HepG2 (cell line): ENCODE results near the gene TRIM9. TPM values are rescaled to one million over a fixed set of nuclear protein-coding genes. Genes with fewer than 3 reads are reported as not detected.

Experiments
- ATAC-seq: fragments of 200-7000 bp; cut with Tn5 transposase; 3 replicates; pipeline ENCODE4 v1.9.1; 2020; ENCODE audit warnings: mild to moderate bottlenecking, moderate library complexity
- BruUV-seq: library from RNA; stranded (reverse); fragments of 400-500 nt; replicated peaks from 2 replicates; lab custom pipeline; 2021; lab: Mats Ljungman, UMichigan
- CTCF ChIA-PET: fragments of 300-600 bp; formaldehyde crosslinking; extraction: SDS; loops from one replicate; lab custom pipeline; 2021; ENCODE audit warnings: low total read pairs, inconsistent platforms, low intra/inter-chr PET ratio; lab: Yijun Ruan, JAX
- POLR2A ChIA-PET: fragments of 350-600 bp; sonication (Branson Sonifier 250); formaldehyde crosslinking; loops from one replicate; lab custom pipeline; 2020; ENCODE audit warnings: antibody characterized with exemption, inconsistent platforms; lab: Yijun Ruan, JAX
- DNase-seq: peaks from one replicate; pipeline ENCODE4 v3.0.0-alpha.2; 2015; ENCODE audit warnings: low spot score
- FAIRE-seq: peaks from 3 replicates; lab custom pipeline; 2011; peaks lifted over from hg19 to GRCh38; lab: Jason Lieb, UNC
- H2AFZ ChIP-seq: one replicate; pipeline ENCODE4 v1.6.1; 2011; ENCODE audit warnings: low read length, inconsistent platforms
- H3K27ac ChIP-seq: fragments of 300-600 bp; 3 replicates; pipeline ENCODE4 v1.8.0; 2011; ENCODE audit warnings: mixed run types, mild to moderate bottlenecking, mixed read lengths, low read length, inconsistent platforms; ENCODE audit not compliant: insufficient read depth; ENCODE audit errors: extremely low read length
- H3K27me3 ChIP-seq, 2 experiments: fragments of 200-600 bp in 1 of 2; 2 replicates in 1 of 2; 3 replicates in 1 of 2; pipeline versions ENCODE4 v1.6.0 to v1.8.0; 2011; ENCODE audit warnings: low read length in 2 of 2, mild to moderate bottlenecking in 2 of 2, moderate library complexity in 2 of 2, inconsistent platforms in 1 of 2; ENCODE audit not compliant: insufficient read depth in 2 of 2, control insufficient read depth in 1 of 2
- H3K36me3 ChIP-seq, 2 experiments: fragments of 200-600 bp in 1 of 2; replicated peaks in 1 of 2; 2 replicates in 1 of 2; 3 replicates in 1 of 2; pipeline versions ENCODE4 v1.5.1 to v1.8.0; 2011; ENCODE audit warnings: low read length in 2 of 2, inconsistent platforms in 1 of 2; ENCODE audit not compliant: insufficient read depth in 2 of 2, control insufficient read depth in 1 of 2
- H3K4me1 ChIP-seq: 2 replicates; pipeline ENCODE4 v1.5.1; 2012; ENCODE audit warnings: low read length, inconsistent platforms; ENCODE audit not compliant: insufficient read depth
- H3K4me2 ChIP-seq: 2 replicates; pipeline ENCODE4 v1.6.0; 2011; ENCODE audit warnings: low read depth, low read length, inconsistent platforms
- H3K4me3 ChIP-seq, 3 experiments: fragments of 200-600 bp in 1 of 3; sonication (generic), shearing (Covaris generic) in 1 of 3; replicated peaks in 1 of 3; 2 replicates each; pipeline ENCODE4 v1.5.1; 2011 to 2016; ENCODE audit warnings: low read length in 3 of 3, inconsistent platforms in 2 of 3, low read depth in 2 of 3, mild to moderate bottlenecking in 2 of 3, control low read depth in 1 of 3, mixed read lengths in 1 of 3; ENCODE audit not compliant: insufficient read depth in 1 of 3
- H3K79me2 ChIP-seq: one replicate; pipeline ENCODE4 v1.6.1; 2011; ENCODE audit warnings: low read length, inconsistent platforms; ENCODE audit not compliant: insufficient read depth
- H3K9ac ChIP-seq: 2 replicates; pipeline ENCODE4 v1.6.0; 2011; ENCODE audit warnings: mild to moderate bottlenecking, low read depth, low read length, inconsistent platforms; ENCODE audit not compliant: insufficient read depth
- H3K9me3 ChIP-seq: 2 replicates; pipeline ENCODE4 v1.5.1; 2012; ENCODE audit warnings: mild to moderate bottlenecking, low read length
- H4K20me1 ChIP-seq: 2 replicates; pipeline ENCODE4 v1.6.0; 2011; ENCODE audit warnings: inconsistent platforms, mild to moderate bottlenecking, low read length, moderate library complexity; ENCODE audit not compliant: insufficient read depth
- GFI1 ChIP-seq: sonication (generic); formaldehyde crosslinking; IDR thresholded peaks from 2 replicates; pipeline ENCODE4 v1.5.0; 2020; ENCODE audit warnings: missing genetic modification reagents, mild to moderate bottlenecking, borderline replicate concordance
- NFYB ChIP-seq: sonication (generic); formaldehyde crosslinking; IDR thresholded peaks from 2 replicates; pipeline ENCODE4 v1.4.0; 2020; ENCODE audit warnings: missing genetic modification reagents
- PRMT3 ChIP-seq: sonication (generic); formaldehyde crosslinking; IDR thresholded peaks from 2 replicates; pipeline ENCODE4 v1.8.1; 2022; ENCODE audit warnings: low read depth, mild to moderate bottlenecking, moderate library complexity, missing genetic modification reagents, borderline replicate concordance
- SNAPC2 ChIP-seq: sonication (generic); formaldehyde crosslinking; IDR thresholded peaks from 2 replicates; pipeline ENCODE4 v1.8.1; 2022; ENCODE audit warnings: mild to moderate bottlenecking, missing genetic modification reagents
- SOX6 ChIP-seq, 2 experiments: fragments of 450-650 bp in 1 of 2; sonication (generic) in 1 of 2; formaldehyde crosslinking in 1 of 2; IDR thresholded peaks; 2 replicates each; pipeline versions ENCODE4 v1.4.0 to v1.6.1; 2017 to 2020; ENCODE audit warnings: antibody characterized with exemption in 1 of 2, mild to moderate bottlenecking in 1 of 2, missing genetic modification reagents in 1 of 2
- SP5 ChIP-seq: IDR thresholded peaks from 2 replicates; pipeline ENCODE4 v1.6.1; 2016; ENCODE audit warnings: low read depth, borderline replicate concordance
- THYN1 ChIP-seq: sonication (generic); formaldehyde crosslinking; IDR thresholded peaks from 2 replicates; pipeline ENCODE4 v1.8.1; 2023; ENCODE audit warnings: low read depth, mild to moderate bottlenecking, moderate library complexity, missing genetic modification reagents, borderline replicate concordance
- WGBS: methylation state at CpG from one replicate; pipeline ENCODE4 v1.1.6; 2017; ENCODE audit warnings: low lambda C conversion rate; 5-methylcytosine and 5-hydroxymethylcytosine counted together
- in situ Hi-C: cut with HindIII; loops from 2 replicates; pipeline ENCODE4 v1.10.0; 2017; ENCODE audit warnings: low pct_unique_long_range_greater_than_20kb; ENCODE audit not compliant: extremely low pct_ligation_motif_present
- intact Hi-C: fragments of 100-400 bp; cut with micrococcal nuclease; formaldehyde crosslinking; loops from one replicate; pipeline ENCODE4 v1.10.0; 2022; ENCODE audit not compliant: unreplicated experiment
- polyA plus RNA-seq, 8 experiments: library from polyadenylated mRNA; depleted of rRNA in 3 of 8; stranded (reverse) in 7 of 8; unstranded in 1 of 8; fragments of >200 nt; fragmentation: Illumina TruSeq in 4 of 8; extraction: Trizol in 4 of 8; gene quantifications; 2 replicates each; pipeline versions ENCODE4 v1.2.1 to v1.2.3, GENCODE V29; 2011 to 2016; ENCODE audit warnings: low read depth in 4 of 8, missing spikeins in 1 of 8, mixed read lengths in 1 of 8; ENCODE audit not compliant: insufficient read depth in 1 of 8
- total RNA-seq, 5 experiments: library from RNA; depleted of rRNA; stranded (reverse); fragments of >200 nt; fragmentation: Illumina TruSeq; extraction: Trizol; gene quantifications; 2 replicates each; pipeline ENCODE4 v1.2.3, GENCODE V29; 2016; ENCODE audit warnings: low read depth in 1 of 5
- TF ChIP-seq, protein P1 (sequence below): sonication (generic); formaldehyde crosslinking; IDR thresholded peaks from 2 replicates; pipeline ENCODE4 v1.5.0; 2020; ENCODE audit warnings: missing genetic modification reagents
- TF ChIP-seq, protein P2 (sequence below): sonication (generic); formaldehyde crosslinking; IDR thresholded peaks from 2 replicates; pipeline ENCODE4 v1.4.0; 2020; ENCODE audit warnings: missing genetic modification reagents
- TF ChIP-seq, protein P3 (sequence below): IDR thresholded peaks from 2 replicates; pipeline ENCODE4 v1.6.1; 2016; ENCODE audit warnings: control low read depth

Gene TRIM9
- total and polyA plus RNA-seq, 2 of the 13 experiments (the other 11 are each of a cell fraction or from before 2014, with no cell fraction given): 0.04 to 0.07 TPM

DNA sequence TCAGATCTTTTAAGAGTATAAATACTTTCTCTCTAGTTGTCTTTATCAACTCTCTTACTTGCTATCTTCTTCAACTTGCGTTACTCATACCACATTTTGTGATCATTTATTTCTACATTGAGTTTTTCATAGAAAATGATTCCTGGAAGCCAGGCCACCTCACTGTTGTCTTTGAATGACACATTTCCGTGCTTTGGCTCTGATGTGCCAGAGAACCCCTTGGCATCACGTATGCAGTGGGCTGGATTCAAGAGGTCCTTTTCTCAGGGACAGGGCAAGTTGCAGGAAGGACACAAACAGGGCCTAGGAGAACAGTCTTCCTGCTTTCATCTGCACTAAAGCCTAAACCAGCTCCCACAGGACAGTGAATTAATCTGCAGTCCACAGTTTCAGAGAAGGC is 80.3 kb downstream of the TRIM9 start:
- no TSS peak for BruUV-seq
- in situ Hi-C loops: no loop called here
- ATAC-seq: no peak

DNA sequence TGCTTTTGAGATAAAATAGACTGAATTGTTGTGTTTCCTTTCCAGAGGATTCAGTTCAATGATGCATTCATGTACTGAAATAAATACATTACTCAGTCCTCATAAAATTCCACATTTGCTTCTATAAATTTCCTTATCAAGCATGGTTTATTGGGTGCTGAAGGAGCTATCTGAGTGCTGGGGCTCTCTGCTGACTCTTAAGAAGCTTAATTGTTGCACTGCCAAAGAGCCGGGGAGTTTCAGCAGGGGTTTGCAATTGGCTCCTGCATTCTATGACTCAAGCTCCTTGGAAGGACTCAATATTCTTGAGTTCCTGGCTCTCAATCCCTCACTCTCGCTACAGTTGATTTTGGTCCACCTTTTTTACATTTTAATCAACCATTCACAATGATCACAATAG is 80.8 kb downstream of the TRIM9 start:
- ChIA-PET POLR2A (no interaction called here), CTCF (no interaction called here)
- Histone ChIP-seq H3K9me3 (no peaks in the 10 kb centered on the region), H3K9ac (no peak overlapping the region), H4K20me1 (no peaks in the 10 kb centered on the region; the same call in 1 of the 2 replicates), H3K79me2 (no peaks in the 10 kb centered on the region), H3K4me2 (no peak overlapping the region), H2AFZ (no peak overlapping the region), H3K36me3 (no peaks in the 10 kb centered on the region), H3K4me3 (no peak overlapping the region), H3K27ac (no peak overlapping the region), H3K4me1 (no peaks in the 10 kb centered on the region), H3K27me3 (no peaks in the 10 kb centered on the region; a peak in 2 of 5 replicates)
- WGBS: 45% methylated on average over 2 of the region's 2 CpGs
- FAIRE-seq (no peak), DNase-seq (no peak), ATAC-seq (no peak)
- intact Hi-C loops (no loop called here), in situ Hi-C loops (no loop called here)
- BruUV-seq: no TSS peak
- no peak for TF ChIP-seq PRMT3
- TF ChIP-seq, protein P1, sequence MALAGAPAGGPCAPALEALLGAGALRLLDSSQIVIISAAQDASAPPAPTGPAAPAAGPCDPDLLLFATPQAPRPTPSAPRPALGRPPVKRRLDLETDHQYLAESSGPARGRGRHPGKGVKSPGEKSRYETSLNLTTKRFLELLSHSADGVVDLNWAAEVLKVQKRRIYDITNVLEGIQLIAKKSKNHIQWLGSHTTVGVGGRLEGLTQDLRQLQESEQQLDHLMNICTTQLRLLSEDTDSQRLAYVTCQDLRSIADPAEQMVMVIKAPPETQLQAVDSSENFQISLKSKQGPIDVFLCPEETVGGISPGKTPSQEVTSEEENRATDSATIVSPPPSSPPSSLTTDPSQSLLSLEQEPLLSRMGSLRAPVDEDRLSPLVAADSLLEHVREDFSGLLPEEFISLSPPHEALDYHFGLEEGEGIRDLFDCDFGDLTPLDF (CRISPR knock-in tag): no peak
- TF ChIP-seq GFI1 (CRISPR knock-in tag): no peak
- no peak for TF ChIP-seq SNAPC2 (CRISPR knock-in tag)
- TF ChIP-seq THYN1 (CRISPR knock-in tag): no peak
- no peak for TF ChIP-seq SP5 (CRISPR knock-in tag)
- TF ChIP-seq, protein P2, sequence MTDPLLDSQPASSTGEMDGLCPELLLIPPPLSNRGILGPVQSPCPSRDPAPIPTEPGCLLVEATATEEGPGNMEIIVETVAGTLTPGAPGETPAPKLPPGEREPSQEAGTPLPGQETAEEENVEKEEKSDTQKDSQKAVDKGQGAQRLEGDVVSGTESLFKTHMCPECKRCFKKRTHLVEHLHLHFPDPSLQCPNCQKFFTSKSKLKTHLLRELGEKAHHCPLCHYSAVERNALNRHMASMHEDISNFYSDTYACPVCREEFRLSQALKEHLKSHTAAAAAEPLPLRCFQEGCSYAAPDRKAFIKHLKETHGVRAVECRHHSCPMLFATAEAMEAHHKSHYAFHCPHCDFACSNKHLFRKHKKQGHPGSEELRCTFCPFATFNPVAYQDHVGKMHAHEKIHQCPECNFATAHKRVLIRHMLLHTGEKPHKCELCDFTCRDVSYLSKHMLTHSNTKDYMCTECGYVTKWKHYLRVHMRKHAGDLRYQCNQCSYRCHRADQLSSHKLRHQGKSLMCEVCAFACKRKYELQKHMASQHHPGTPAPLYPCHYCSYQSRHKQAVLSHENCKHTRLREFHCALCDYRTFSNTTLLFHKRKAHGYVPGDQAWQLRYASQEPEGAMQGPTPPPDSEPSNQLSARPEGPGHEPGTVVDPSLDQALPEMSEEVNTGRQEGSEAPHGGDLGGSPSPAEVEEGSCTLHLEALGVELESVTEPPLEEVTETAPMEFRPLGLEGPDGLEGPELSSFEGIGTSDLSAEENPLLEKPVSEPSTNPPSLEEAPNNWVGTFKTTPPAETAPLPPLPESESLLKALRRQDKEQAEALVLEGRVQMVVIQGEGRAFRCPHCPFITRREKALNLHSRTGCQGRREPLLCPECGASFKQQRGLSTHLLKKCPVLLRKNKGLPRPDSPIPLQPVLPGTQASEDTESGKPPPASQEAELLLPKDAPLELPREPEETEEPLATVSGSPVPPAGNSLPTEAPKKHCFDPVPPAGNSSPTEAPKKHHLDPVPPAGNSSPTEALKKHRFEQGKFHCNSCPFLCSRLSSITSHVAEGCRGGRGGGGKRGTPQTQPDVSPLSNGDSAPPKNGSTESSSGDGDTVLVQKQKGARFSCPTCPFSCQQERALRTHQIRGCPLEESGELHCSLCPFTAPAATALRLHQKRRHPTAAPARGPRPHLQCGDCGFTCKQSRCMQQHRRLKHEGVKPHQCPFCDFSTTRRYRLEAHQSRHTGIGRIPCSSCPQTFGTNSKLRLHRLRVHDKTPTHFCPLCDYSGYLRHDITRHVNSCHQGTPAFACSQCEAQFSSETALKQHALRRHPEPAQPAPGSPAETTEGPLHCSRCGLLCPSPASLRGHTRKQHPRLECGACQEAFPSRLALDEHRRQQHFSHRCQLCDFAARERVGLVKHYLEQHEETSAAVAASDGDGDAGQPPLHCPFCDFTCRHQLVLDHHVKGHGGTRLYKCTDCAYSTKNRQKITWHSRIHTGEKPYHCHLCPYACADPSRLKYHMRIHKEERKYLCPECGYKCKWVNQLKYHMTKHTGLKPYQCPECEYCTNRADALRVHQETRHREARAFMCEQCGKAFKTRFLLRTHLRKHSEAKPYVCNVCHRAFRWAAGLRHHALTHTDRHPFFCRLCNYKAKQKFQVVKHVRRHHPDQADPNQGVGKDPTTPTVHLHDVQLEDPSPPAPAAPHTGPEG: no peak
- TF ChIP-seq SOX6 (IDR thresholded peaks at IDR 0.05): no peak
- TF ChIP-seq SOX6 (CRISPR knock-in tag; IDR thresholded peaks at IDR 0.05): no peak
- TF ChIP-seq, protein P3, sequence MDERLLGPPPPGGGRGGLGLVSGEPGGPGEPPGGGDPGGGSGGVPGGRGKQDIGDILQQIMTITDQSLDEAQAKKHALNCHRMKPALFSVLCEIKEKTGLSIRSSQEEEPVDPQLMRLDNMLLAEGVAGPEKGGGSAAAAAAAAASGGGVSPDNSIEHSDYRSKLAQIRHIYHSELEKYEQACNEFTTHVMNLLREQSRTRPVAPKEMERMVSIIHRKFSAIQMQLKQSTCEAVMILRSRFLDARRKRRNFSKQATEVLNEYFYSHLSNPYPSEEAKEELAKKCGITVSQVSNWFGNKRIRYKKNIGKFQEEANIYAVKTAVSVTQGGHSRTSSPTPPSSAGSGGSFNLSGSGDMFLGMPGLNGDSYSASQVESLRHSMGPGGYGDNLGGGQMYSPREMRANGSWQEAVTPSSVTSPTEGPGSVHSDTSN (CRISPR knock-in tag): no peak

More for the DNA sequence above, 80.3 kb downstream of the TRIM9 start:
- ChIA-PET CTCF (no interaction called here), POLR2A (no interaction called here)
- H3K4me1 ChIP-seq: no peaks in the 10 kb centered on the region
- no peak for TF ChIP-seq NFYB
- no peak overlapping the region for H3K9ac ChIP-seq
- no peak overlapping the region for H2AFZ ChIP-seq
- no peaks in the 10 kb centered on the region for H3K79me2 ChIP-seq
- intact Hi-C loops: no loop called here
- WGBS: 24% methylated on average over 3 of the region's 3 CpGs
- H3K4me2 ChIP-seq: no peak overlapping the region
- H3K36me3 ChIP-seq: no peaks in the 10 kb centered on the region
- DNase-seq (no peak), FAIRE-seq (no peak)
- no peaks in the 10 kb centered on the region; the same call in 1 of the 2 replicates for H4K20me1 ChIP-seq
- no peaks in the 10 kb centered on the region; a peak in 1 of 5 replicates for H3K27me3 ChIP-seq
- no peak overlapping the region for H3K4me3 ChIP-seq
- no peaks in the 10 kb centered on the region for H3K9me3 ChIP-seq
- no peak overlapping the region for H3K27ac ChIP-seq
